A549 (cell line): ENCODE data around the gene SLC2A1.

Source experiments
- BHLHE40 ChIP-seq: IDR thresholded peaks from 2 replicates; pipeline ENCODE4 v1.6.1; 2012; ENCODE audit warnings: low read depth, low read length, inconsistent platforms
- CEBPB ChIP-seq, 2 experiments: fragments of >200 bp in 1 of 2; sonication (Bioruptor Twin) in 1 of 2; formaldehyde crosslinking in 1 of 2; IDR thresholded peaks; 2 replicates each; pipeline ENCODE4 v1.6.1; 2012 to 2016
- HOXB5 ChIP-seq: fragments of 250-450 bp; sonication (Bioruptor Pico); IDR thresholded peaks from 2 replicates; pipeline ENCODE4 v1.5.0; 2020; ENCODE audit warnings: mild to moderate bottlenecking, moderate library complexity
- JUNB ChIP-seq: fragments of >200 bp; sonication (Bioruptor Twin); formaldehyde crosslinking; IDR thresholded peaks from 2 replicates; pipeline ENCODE4 v1.6.1; 2016
- MAFK ChIP-seq: fragments of 450-650 bp; IDR thresholded peaks from 2 replicates; pipeline ENCODE4 v1.6.1; 2014; ENCODE audit not compliant: partially characterized antibody
- POLR2A ChIP-seq: IDR thresholded peaks from 2 replicates; pipeline ENCODE4 v1.6.1; 2012; ENCODE audit warnings: mild to moderate bottlenecking, low read length
- POLR2AphosphoS2 ChIP-seq: conservative IDR thresholded peaks from 2 replicates; pipeline ENCODE4 v1.6.1; 2012; ENCODE audit warnings: low read length, improper control_type of control experiment, inconsistent platforms
- RAD21 ChIP-seq, 2 experiments: fragments of >200 bp in 1 of 2; sonication (Bioruptor Twin) in 1 of 2; formaldehyde crosslinking in 1 of 2; IDR thresholded peaks in 1 of 2; conservative IDR thresholded peaks in 1 of 2; 2 replicates in 1 of 2; 3 replicates in 1 of 2; pipeline ENCODE4 v1.6.1; 2012 to 2018; ENCODE audit warnings: inconsistent platforms in 1 of 2
- SMC3 ChIP-seq: fragments of >200 bp; sonication (Bioruptor Twin); formaldehyde crosslinking; IDR thresholded peaks from 3 replicates; pipeline ENCODE4 v1.6.1; 2018; ENCODE audit warnings: inconsistent platforms
- ZNF302 ChIP-seq: fragments of 250-450 bp; sonication (Bioruptor Pico); IDR thresholded peaks from 2 replicates; pipeline ENCODE4 v1.9.0; 2021; ENCODE audit warnings: inconsistent platforms, mild to moderate bottlenecking, moderate library complexity
- TF ChIP-seq, protein P1 (sequence below): fragments of >200 bp; sonication (Bioruptor Twin); formaldehyde crosslinking; IDR thresholded peaks from 3 replicates; pipeline ENCODE4 v1.5.1; 2016
- TF ChIP-seq, protein P2 (sequence below): fragments of >200 bp; sonication (Bioruptor Twin); formaldehyde crosslinking; IDR thresholded peaks from 3 replicates; pipeline ENCODE4 v1.6.1; 2016
- TF ChIP-seq, protein P3 (sequence below): fragments of 150-350 bp; IDR thresholded peaks from 2 replicates; pipeline ENCODE4 v1.6.1; 2014; ENCODE audit warnings: low read depth, mild to moderate bottlenecking, low read length
- TF ChIP-seq, protein P4 (sequence below): fragments of 450-650 bp; IDR thresholded peaks from 2 replicates; pipeline ENCODE4 v1.6.1; 2014; ENCODE audit warnings: antibody characterized with exemption

DNA sequence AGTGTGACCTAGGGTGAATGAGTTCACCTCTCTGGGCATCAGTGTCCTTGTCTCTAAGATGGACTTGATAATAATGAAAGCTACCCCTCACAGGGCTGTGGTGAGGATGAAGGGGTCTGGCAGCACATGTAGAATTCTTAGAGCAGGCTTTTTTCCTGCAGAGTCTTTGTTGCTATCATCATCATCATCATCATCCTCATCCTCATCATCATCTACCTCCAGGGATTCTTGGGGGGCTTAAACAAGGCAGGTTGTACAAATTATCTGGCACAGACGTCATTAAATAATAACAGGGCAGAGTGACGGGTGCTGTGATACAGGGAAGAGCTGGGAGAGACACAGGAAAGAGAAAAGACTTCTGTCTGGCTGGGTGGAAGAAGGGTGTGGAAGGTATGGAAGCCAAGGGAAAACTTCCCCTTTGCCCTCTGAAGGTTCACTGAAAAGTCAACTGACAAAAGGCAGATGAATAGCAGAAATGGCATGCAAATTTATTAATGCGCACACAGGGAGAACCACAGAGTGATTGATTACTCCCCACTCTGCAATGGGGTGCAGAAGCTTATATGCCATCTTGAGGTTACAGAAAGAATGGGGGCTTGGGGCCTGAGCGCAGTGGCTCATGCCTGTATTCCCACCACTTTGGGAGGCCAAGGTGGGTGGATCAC, 17.0 kb upstream of the SLC2A1 start:
- TF ChIP-seq BHLHE40, result no peak
- TF ChIP-seq ZNF302, result no peak
- TF ChIP-seq HOXB5 (CRISPR knock-in tag), result no peak
- TF ChIP-seq, protein P1, sequence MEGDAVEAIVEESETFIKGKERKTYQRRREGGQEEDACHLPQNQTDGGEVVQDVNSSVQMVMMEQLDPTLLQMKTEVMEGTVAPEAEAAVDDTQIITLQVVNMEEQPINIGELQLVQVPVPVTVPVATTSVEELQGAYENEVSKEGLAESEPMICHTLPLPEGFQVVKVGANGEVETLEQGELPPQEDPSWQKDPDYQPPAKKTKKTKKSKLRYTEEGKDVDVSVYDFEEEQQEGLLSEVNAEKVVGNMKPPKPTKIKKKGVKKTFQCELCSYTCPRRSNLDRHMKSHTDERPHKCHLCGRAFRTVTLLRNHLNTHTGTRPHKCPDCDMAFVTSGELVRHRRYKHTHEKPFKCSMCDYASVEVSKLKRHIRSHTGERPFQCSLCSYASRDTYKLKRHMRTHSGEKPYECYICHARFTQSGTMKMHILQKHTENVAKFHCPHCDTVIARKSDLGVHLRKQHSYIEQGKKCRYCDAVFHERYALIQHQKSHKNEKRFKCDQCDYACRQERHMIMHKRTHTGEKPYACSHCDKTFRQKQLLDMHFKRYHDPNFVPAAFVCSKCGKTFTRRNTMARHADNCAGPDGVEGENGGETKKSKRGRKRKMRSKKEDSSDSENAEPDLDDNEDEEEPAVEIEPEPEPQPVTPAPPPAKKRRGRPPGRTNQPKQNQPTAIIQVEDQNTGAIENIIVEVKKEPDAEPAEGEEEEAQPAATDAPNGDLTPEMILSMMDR, result no peak
- TF ChIP-seq, protein P2, sequence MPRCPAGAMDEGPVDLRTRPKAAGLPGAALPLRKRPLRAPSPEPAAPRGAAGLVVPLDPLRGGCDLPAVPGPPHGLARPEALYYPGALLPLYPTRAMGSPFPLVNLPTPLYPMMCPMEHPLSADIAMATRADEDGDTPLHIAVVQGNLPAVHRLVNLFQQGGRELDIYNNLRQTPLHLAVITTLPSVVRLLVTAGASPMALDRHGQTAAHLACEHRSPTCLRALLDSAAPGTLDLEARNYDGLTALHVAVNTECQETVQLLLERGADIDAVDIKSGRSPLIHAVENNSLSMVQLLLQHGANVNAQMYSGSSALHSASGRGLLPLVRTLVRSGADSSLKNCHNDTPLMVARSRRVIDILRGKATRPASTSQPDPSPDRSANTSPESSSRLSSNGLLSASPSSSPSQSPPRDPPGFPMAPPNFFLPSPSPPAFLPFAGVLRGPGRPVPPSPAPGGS, result no peak
- no peak for TF ChIP-seq MAFK
- TF ChIP-seq, protein P3, sequence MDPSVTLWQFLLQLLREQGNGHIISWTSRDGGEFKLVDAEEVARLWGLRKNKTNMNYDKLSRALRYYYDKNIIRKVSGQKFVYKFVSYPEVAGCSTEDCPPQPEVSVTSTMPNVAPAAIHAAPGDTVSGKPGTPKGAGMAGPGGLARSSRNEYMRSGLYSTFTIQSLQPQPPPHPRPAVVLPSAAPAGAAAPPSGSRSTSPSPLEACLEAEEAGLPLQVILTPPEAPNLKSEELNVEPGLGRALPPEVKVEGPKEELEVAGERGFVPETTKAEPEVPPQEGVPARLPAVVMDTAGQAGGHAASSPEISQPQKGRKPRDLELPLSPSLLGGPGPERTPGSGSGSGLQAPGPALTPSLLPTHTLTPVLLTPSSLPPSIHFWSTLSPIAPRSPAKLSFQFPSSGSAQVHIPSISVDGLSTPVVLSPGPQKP, result no peak
- no peak for TF ChIP-seq SMC3
- TF ChIP-seq POLR2A, result no peak
- no peak for TF ChIP-seq RAD21 (conservative IDR thresholded peaks at IDR 0.05 in 1 of 2, IDR thresholded peaks at IDR 0.05 in 1 of 2)
- TF ChIP-seq POLR2AphosphoS2, result no peak
- TF ChIP-seq JUNB, result no peak
- TF ChIP-seq CEBPB (IDR thresholded peaks at IDR 0.05), result no peak
- TF ChIP-seq, protein P4, sequence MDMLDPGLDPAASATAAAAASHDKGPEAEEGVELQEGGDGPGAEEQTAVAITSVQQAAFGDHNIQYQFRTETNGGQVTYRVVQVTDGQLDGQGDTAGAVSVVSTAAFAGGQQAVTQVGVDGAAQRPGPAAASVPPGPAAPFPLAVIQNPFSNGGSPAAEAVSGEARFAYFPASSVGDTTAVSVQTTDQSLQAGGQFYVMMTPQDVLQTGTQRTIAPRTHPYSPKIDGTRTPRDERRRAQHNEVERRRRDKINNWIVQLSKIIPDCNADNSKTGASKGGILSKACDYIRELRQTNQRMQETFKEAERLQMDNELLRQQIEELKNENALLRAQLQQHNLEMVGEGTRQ, result no peak
